GM13976 (cell line): Measurements from ENCODE around the gene TRAFD1.
A peak's percentile ranks its signal among the peaks of the same experiment; 100 is the strongest.

Experiments
- DNase-seq: peaks from one replicate; pipeline ENCODE4 v3.0.0; 2012; ENCODE audit warnings: low spot score
- in situ Hi-C: fragments of 300-500 bp; cut with MboI; formaldehyde crosslinking; loops from one replicate; pipeline ENCODE4 v1.12.0; 2022; ENCODE audit warnings: low sequenced_read_pairs, mixed read lengths, inconsistent platforms; ENCODE audit not compliant: unreplicated experiment
- TF ChIP-seq, protein P1 (sequence below): IDR thresholded peaks from 2 replicates; pipeline ENCODE4 v1.5.1; 2012; ENCODE audit warnings: borderline replicate concordance, mild to moderate bottlenecking; ENCODE audit not compliant: insufficient read depth; ENCODE audit errors: extremely low read depth, missing control alignments, control extremely low read depth

The TRAFD1 gene, protein sequence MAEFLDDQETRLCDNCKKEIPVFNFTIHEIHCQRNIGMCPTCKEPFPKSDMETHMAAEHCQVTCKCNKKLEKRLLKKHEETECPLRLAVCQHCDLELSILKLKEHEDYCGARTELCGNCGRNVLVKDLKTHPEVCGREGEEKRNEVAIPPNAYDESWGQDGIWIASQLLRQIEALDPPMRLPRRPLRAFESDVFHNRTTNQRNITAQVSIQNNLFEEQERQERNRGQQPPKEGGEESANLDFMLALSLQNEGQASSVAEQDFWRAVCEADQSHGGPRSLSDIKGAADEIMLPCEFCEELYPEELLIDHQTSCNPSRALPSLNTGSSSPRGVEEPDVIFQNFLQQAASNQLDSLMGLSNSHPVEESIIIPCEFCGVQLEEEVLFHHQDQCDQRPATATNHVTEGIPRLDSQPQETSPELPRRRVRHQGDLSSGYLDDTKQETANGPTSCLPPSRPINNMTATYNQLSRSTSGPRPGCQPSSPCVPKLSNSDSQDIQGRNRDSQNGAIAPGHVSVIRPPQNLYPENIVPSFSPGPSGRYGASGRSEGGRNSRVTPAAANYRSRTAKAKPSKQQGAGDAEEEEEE

DNA sequence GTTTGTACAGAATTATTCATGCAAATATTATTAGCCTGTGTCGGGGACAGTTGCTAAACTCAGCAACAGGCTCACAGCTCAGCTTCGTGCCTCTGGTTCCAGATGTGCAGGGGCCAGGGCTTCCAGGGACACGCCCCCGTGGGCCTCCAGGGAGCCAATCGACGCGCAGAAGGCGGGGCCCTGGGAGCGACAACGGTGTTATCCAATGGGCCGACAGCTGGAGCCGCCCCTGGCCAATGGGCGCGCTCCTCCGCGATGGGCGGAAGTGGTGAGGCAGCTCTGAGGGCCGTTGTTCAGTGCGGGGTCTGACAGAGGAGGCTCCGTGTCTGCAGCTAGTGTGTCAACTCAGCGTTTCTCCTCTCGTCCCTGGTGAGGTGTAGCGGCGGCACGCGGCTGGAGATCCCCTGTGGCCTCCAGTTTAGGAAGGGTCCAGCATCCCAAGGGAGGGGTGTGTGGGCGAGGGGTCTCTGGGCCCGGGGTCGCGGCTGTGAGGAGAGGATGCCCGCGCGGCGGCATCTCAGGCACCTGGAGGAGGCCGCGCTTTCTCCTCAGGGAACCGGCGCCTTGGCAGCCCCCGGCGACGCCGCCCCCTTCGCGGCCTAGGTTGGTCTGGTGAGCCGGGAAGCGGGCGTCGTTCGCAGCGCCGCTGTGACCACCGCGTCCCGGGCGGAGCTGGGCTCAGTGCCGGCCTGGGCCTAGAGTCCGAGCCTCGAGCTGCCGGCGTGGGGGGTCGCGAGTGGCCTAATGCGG is at the start of gene TRAFD1:
Gene TRAFD1, plus strand, starts transcription at position 311 of the 750 bp plus-strand sequence. CDS start 4,963 bp downstream, outside the sequence.
- DNase-seq: peak; percentile 99
- in situ Hi-C loops: no loop called here
- TF ChIP-seq, protein P1, sequence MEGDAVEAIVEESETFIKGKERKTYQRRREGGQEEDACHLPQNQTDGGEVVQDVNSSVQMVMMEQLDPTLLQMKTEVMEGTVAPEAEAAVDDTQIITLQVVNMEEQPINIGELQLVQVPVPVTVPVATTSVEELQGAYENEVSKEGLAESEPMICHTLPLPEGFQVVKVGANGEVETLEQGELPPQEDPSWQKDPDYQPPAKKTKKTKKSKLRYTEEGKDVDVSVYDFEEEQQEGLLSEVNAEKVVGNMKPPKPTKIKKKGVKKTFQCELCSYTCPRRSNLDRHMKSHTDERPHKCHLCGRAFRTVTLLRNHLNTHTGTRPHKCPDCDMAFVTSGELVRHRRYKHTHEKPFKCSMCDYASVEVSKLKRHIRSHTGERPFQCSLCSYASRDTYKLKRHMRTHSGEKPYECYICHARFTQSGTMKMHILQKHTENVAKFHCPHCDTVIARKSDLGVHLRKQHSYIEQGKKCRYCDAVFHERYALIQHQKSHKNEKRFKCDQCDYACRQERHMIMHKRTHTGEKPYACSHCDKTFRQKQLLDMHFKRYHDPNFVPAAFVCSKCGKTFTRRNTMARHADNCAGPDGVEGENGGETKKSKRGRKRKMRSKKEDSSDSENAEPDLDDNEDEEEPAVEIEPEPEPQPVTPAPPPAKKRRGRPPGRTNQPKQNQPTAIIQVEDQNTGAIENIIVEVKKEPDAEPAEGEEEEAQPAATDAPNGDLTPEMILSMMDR: no peak

DNA sequence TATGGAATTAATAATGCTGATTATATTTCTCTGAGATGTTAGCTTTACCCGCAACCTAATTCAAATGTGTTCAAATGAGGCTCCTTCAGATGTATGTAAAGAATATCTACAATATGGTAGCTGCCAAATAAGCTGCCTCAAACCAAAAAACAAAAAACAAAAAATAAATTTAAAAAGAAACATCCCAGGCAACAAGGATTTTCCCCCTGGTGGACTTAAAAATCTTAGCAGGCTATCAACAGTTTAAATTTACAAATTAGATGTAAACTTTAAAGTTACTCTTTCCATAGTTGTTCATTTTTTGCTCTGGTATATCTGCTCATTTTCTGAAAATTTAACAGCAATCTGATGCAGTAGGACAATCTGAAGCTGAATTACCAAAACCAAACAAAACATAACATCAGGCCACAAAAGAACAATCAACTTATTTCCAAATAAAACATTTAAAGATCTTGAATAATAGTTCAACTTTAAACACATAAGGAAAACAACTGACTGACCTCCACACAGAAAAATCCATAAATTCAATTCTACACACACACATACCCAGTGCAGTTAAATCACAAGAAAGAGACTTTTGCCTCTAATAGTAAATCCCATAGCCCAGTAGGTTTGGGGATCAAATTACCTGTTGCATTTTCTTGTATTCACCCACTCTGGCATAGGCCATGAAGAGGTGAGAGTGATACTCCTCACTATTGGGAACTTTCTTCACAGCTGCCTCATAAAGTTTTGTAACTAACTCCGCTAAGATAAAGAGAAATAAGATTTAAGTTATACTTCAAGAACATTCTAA is 38.1 kb upstream of the TRAFD1 start:
- DNase-seq: no peak
- in situ Hi-C loops: no loop called here
- TF ChIP-seq, protein P1: no peak

DNA sequence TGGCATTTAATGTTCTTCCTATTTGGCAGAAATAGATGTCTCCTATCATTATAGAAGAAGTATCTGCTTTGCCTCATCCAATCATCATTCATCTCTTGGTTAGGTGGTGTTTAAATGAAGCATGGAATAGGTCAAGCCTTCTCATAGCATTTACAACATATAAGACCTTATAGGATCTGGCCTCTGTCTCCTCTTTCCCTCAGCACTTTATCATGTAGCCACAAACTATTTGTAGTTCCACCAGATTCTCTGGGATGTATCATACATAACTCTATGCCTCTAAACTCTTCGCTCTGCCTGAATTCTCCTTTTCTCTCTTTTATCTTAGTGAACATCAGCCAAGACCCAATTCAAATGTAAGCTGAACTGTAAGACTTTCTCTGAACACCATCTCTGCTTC is 37.5 kb upstream of the TRAFD1 start:
- in situ Hi-C loops: no loop called here
- TF ChIP-seq, protein P1: no peak
- no peak for DNase-seq

DNA sequence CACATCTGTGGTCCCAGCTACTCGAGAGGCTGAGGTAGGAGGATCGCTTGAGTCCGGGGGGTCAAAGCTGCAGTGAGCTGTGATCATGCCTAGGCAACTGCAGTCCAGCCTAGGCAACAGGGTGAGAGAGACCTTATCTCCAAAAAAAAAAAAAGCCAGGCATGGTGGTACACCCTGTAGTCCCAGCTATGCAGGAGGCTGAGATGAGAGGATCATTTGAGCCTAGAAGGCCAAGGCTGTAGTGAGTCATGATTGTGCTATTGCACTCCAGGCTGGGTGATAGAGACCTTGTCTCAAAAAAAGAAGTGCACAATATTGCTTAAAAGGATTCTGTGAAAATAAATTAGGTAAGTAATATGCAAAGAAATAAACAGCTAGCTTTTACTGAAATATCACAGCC is 33.8 kb upstream of the TRAFD1 start:
- TF ChIP-seq, protein P1: no peak
- DNase-seq: no peak
- in situ Hi-C loops: no loop called here

DNA sequence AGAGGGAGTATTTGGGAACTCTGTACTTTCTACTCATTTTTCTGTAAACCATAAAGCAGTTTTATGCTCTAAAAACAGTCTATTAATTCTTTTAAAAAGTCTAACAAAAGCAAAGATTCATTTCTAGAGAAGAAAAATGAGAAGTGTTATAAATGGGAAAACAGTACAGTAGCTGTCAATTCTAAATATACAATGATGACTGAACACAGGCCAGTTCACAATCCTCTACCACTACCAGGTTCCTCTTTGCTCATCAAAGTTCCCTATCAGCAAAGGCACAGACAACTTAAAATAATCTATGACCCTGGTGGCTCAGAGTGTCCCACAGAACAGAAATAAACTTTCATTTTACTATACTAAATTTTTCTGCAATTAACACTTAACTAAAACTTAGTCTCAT is 29.3 kb upstream of the TRAFD1 start:
- TF ChIP-seq, protein P1: no peak
- peak; percentile 78 for DNase-seq
- in situ Hi-C loops: no loop called here

DNA sequence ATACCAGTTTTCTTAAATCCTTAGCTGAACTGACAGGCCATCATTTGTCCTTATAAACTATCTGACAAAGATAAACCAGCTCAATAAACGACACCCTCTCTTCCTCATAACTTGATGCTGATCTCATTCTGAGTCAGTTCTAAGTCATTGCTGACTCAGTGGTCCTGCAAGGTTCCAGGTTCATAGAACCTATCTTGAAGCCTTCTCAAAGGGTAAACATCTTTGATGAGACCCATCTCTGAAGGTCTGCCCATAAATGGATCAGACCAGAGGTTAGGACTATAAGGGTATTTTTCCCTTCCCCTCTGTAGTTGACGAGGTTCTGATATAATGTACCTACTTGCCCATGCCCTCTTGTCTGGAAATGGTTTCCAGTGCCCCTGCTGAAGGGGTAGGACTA is 28.7 kb upstream of the TRAFD1 start:
- in situ Hi-C loops: no loop called here
- TF ChIP-seq, protein P1: no peak
- no peak for DNase-seq
